Hepatocyte (in vitro differentiated cells): ENCODE measurements around the gene MICOS13. TPM values are rescaled to one million over a fixed set of nuclear protein-coding genes. Genes with fewer than 3 reads are reported as not detected.

Experiments
- DNase-seq: peaks from one replicate; pipeline ENCODE4 v3.0.0-alpha.2; 2016; ENCODE audit warnings: low spot score
- H2AFZ ChIP-seq: fragments of 200-600 bp; sonication (generic); 2 replicates; pipeline ENCODE4 v1.6.0; 2016; ENCODE audit warnings: antibody characterized with exemption, mild to moderate bottlenecking
- H3K27ac ChIP-seq: fragments of 200-600 bp; sonication (generic); 2 replicates; pipeline ENCODE4 v1.5.1; 2016; ENCODE audit warnings: mild to moderate bottlenecking
- H3K27me3 ChIP-seq: fragments of 200-600 bp; sonication (generic); 2 replicates; pipeline ENCODE4 v1.6.1; 2016
- H3K36me3 ChIP-seq: fragments of 200-600 bp; sonication (generic); replicated peaks from 2 replicates; pipeline ENCODE4 v1.5.1; 2016; ENCODE audit warnings: low read depth; ENCODE audit not compliant: insufficient read depth
- H3K4me1 ChIP-seq: fragments of 200-600 bp; sonication (generic); 2 replicates; pipeline ENCODE4 v1.5.1; 2016; ENCODE audit warnings: mild to moderate bottlenecking, moderate library complexity; ENCODE audit not compliant: insufficient read depth
- H3K4me2 ChIP-seq: fragments of 200-600 bp; sonication (generic); 2 replicates; pipeline ENCODE4 v1.6.0; 2016
- H3K4me3 ChIP-seq: fragments of 200-600 bp; sonication (generic); 2 replicates; pipeline ENCODE4 v1.5.1; 2016; ENCODE audit warnings: mild to moderate bottlenecking
- H3K79me2 ChIP-seq: fragments of 200-600 bp; sonication (generic); 2 replicates; pipeline ENCODE4 v1.6.0; 2017; ENCODE audit warnings: mild to moderate bottlenecking
- H3K9me2 ChIP-seq: fragments of 200-600 bp; sonication (generic); replicated peaks from 2 replicates; pipeline ENCODE4 v1.6.0; 2017; ENCODE audit warnings: mild to moderate bottlenecking; ENCODE audit not compliant: insufficient read depth
- H3K9me3 ChIP-seq: fragments of 200-600 bp; sonication (generic); 2 replicates; pipeline ENCODE4 v1.5.1; 2016; ENCODE audit warnings: low read depth, mild to moderate bottlenecking
- H4K20me1 ChIP-seq: fragments of 200-600 bp; sonication (generic); 2 replicates; pipeline ENCODE4 v1.6.0; 2016; ENCODE audit warnings: mild to moderate bottlenecking; ENCODE audit not compliant: insufficient read depth, poor library complexity, severe bottlenecking
- CTCF ChIP-seq: fragments of 200-600 bp; sonication (generic); IDR thresholded peaks from 2 replicates; pipeline ENCODE4 v1.5.1; 2016; ENCODE audit warnings: antibody characterized with exemption, mild to moderate bottlenecking; ENCODE audit not compliant: poor library complexity
- EZH2 ChIP-seq: fragments of 200-600 bp; sonication (generic); IDR thresholded peaks from 2 replicates; pipeline ENCODE4 v1.6.1; 2016; ENCODE audit warnings: antibody characterized with exemption, mild to moderate bottlenecking, borderline replicate concordance
- EZH2phosphoT487 ChIP-seq: fragments of 200-600 bp; sonication (generic); IDR thresholded peaks from one replicate; pipeline ENCODE4 v1.6.1; 2018; ENCODE audit warnings: antibody characterized with exemption, mild to moderate bottlenecking, low read depth, moderate library complexity; ENCODE audit not compliant: unreplicated experiment, severe bottlenecking
- WGBS: methylation state at CpG from one replicate; pipeline ENCODE4 v1.1.6; 2016; ENCODE audit warnings: low lambda C conversion rate; ENCODE audit errors: missing lambda C conversion rate; 5-methylcytosine and 5-hydroxymethylcytosine counted together
- polyA plus RNA-seq: library from polyadenylated mRNA; unstranded; fragments of >200 nt; fragmentation: Nextera tagmentation; extraction: Ambion mirVana; gene quantifications from 2 replicates; pipeline ENCODE4 v1.2.1, GENCODE V29; 2016
- total RNA-seq: library from RNA; depleted of rRNA; stranded (reverse); fragments of >200 nt; gene quantifications from 2 replicates; pipeline ENCODE4 v1.2.3, GENCODE V29; 2014

The MICOS13 gene
- total and polyA plus RNA-seq, 2 experiments from 2014 or later: 32.3 to 120 TPM

GRCh38 chr19:5672708-5673459 is 7.4 kb downstream of the MICOS13 start:
- Histone ChIP-seq H3K4me2 (no peak overlapping the region), H3K9me3 (no peaks in the 10 kb centered on the region), H3K27me3 (no peaks in the 10 kb centered on the region), H2AFZ (no peak overlapping the region), H3K9me2 (no peaks in the 10 kb centered on the region), H4K20me1 (no peaks in the 10 kb centered on the region), H3K36me3 (no peaks in the 10 kb centered on the region), H3K27ac (no peak overlapping the region), H3K4me3 (no peak overlapping the region), H3K79me2 (no peaks in the 10 kb centered on the region), H3K4me1 (no peaks in the 10 kb centered on the region)
- TF ChIP-seq EZH2phosphoT487 (no peak), EZH2 (no peak), CTCF (no peak)
- 96% methylated on average over 12 of the region's 13 CpGs for WGBS
- no peak for DNase-seq

GRCh38 chr19:5671600-5671999 is 8.7 kb downstream of the MICOS13 start:
- Histone ChIP-seq H3K9me3 (no peaks in the 10 kb centered on the region), H2AFZ (no peak overlapping the region), H3K4me3 (no peak overlapping the region), H3K36me3 (no peaks in the 10 kb centered on the region), H3K27ac (no peak overlapping the region), H3K4me2 (no peak overlapping the region), H3K4me1 (no peaks in the 10 kb centered on the region), H4K20me1 (no peaks in the 10 kb centered on the region), H3K9me2 (no peaks in the 10 kb centered on the region), H3K27me3 (no peaks in the 10 kb centered on the region), H3K79me2 (no peaks in the 10 kb centered on the region)
- 98% methylated on average over 7 of the region's 7 CpGs for WGBS
- DNase-seq: no peak
- TF ChIP-seq CTCF: no peak
- no peak for TF ChIP-seq EZH2phosphoT487
- TF ChIP-seq EZH2: no peak

- no peaks in the 10 kb centered on the region for H3K36me3 ChIP-seq
- H3K4me3 ChIP-seq: no peak overlapping the region
- 87% methylated on average over 11 of the region's 11 CpGs for WGBS
- H2AFZ ChIP-seq: no peak overlapping the region
- H4K20me1 ChIP-seq: no peaks in the 10 kb centered on the region
- no peaks in the 10 kb centered on the region for H3K9me2 ChIP-seq
- H3K27ac ChIP-seq: no peak overlapping the region
- DNase-seq: no peak
- TF ChIP-seq CTCF (no peak), EZH2 (no peak), EZH2phosphoT487 (no peak)
- H3K27me3 ChIP-seq: no peaks in the 10 kb centered on the region
- H3K4me2 ChIP-seq: no peak overlapping the region
- no peaks in the 10 kb centered on the region for H3K9me3 ChIP-seq
- no peaks in the 10 kb centered on the region for H3K79me2 ChIP-seq
- H3K4me1 ChIP-seq: no peaks in the 10 kb centered on the region
These were observed 11.1 kb downstream of the MICOS13 start for GRCh38 chr19:5669212-5669611.
